ENCODE measurements around the gene C6orf47. TPM values are rescaled to one million over a fixed set of nuclear protein-coding genes. Genes with fewer than 3 reads are reported as not detected.

The C6orf47 gene
- total RNA-seq, 2 experiments from 2014 or later, result 30.7 to 32.2 TPM

DNA sequence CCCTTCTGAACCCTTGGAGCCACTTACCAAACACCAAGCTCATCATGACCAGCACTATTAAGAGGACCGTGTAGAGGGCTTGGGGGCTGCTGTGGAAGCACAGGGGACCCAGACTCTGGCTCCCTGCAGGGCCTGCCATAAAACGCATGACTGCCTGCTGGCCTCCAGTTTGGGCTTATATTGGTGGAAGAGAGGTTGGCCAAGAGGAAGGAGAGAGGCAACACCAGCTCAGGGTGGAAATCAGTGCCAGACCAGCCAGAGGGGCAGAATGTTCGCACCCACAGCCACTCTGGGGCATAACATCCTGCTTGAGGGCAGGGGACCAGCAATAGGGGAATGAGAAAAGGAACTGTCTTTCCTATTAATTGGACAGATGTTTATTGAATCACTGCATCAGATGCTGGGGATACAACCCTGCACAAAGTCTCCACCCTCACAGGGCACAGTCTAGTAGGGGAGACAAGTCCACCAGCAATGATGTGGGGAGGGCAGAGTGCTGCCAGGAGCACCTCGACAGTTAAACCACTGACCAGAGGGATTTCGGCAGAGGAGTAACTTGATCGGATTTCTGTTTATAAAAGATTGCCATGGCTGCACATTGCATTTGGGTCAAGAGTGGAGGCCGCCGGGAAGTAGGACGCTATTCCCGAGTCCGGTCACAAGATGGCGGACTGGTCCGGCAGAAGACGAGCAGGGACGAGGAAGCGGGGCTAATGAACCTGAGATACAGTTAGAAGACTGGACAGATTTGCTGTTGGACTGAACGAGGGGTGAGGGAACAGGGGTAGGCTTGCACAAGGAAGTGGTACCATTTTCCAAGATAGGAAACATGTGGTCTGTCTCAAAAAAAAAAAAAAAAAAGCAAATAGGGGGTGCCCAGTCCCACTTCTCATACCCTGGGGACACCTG is 19.9 kb upstream of the C6orf47 start, which contains the start of gene LY6G5C:
Gene LY6G5C, minus strand, starts transcription at position 842 of the 909 bp plus-strand sequence. Its CDS starts 694 bp downstream, at position 148.
- no peaks in the 10 kb centered on the region for H3K27me3 Mint-ChIP-seq
- H3K4me3 Mint-ChIP-seq, result peak within 1 kb of the TSS; percentile 79
- DNase-seq (peak; percentile 68), ATAC-seq (ENCODE audit: low read depth) (peak; percentile 57)
- peaks cover 28% of the 10 kb centered on the region for H3K4me1 Mint-ChIP-seq
- H3K9me3 Mint-ChIP-seq, result no peaks in the 10 kb centered on the region
- H3K27ac Mint-ChIP-seq, result peak within 1 kb of the TSS; percentile 77
- no peaks in the 10 kb centered on the region for H3K36me3 Mint-ChIP-seq
- POLR2A ChIA-PET, result interaction anchor here (0.6 to 2.7 kb wide), 7 partner anchors 13 to 149 kb away, joined by 3 to 16 read pairs (median 6); partner anchors contain the start of genes ABHD16A, MPIG6B and MSH5

GRCh38 chr6:31677955-31678354 is 17.4 kb upstream of the C6orf47 start:
- peaks cover 2% of the 10 kb centered on the region for H3K36me3 Mint-ChIP-seq
- H3K27me3 Mint-ChIP-seq, result no peaks in the 10 kb centered on the region
- H3K4me3 Mint-ChIP-seq, result no peak overlapping the region
- no peaks in the 10 kb centered on the region for H3K9me3 Mint-ChIP-seq
- POLR2A ChIA-PET, result interaction anchor here (2.0 kb wide), 1 partner anchor 62 kb away, joined by 7 read pairs; the partner anchor contains the start of gene MSH5
- DNase-seq (no peak), ATAC-seq (ENCODE audit: low read depth) (no peak)
- peaks cover 30% of the 10 kb centered on the region for H3K4me1 Mint-ChIP-seq
- H3K27ac Mint-ChIP-seq, result no peak overlapping the region

DNA sequence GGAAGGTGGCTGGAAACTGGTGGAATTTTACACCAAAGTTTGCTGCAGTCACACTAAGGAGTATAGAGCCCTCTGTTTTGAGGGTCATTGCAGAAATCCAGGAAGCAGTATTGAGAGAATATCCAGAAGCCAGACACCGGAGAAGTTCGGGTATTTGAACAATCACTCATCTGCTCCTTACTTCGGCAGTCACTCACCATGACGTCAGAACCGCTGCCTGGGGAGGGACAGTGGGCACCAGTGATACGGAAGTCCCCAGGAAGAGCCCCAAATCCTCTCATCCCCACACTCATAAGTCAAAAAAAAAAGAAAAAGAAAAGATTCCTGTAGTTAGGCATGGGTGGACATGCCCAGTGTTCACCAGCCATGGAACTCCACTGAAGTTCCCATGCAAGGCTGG is 16.3 kb upstream of the C6orf47 start:
- Mint-ChIP-seq H3K4me1 (peaks cover 30% of the 10 kb centered on the region), H3K9me3 (no peaks in the 10 kb centered on the region), H3K36me3 (peaks cover 9% of the 10 kb centered on the region), H3K27me3 (no peaks in the 10 kb centered on the region), H3K27ac (no peak overlapping the region), H3K4me3 (no peak overlapping the region)
- no peak for DNase-seq
- POLR2A ChIA-PET, result no interaction called here
- ATAC-seq (ENCODE audit: low read depth), result no peak

DNA sequence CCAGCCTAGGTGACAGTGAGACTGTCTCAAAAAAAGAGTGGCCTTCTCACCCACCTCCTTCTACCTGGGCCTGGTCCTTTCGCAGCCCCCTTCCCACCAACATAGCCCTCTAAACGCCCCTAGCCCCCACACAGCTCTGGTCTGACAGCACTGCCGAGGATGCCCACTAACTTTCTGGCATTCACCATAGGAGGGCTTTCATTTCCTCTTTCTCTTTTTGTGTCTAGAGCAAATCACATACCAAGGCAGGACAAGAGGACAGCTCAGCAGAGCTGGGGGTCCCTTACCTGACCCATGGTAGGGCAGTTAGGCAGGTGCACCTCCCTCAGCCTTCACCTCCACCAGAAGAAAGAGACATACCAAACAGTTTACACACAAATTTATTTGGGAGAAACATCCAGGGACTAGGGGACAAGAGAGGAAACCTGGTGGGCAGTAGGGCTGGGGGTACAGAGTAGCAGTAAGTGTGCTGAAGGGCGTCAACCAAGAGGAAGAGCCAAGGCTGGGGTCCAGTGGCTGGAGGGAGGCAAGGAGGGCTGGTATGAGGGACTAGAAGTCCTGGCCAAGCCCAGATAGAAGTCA is 15.8 kb upstream of the C6orf47 start:
- no peak for ATAC-seq (ENCODE audit: low read depth)
- POLR2A ChIA-PET, result interaction anchor here (0.7 kb wide), 1 partner anchor 129 kb away, joined by 6 read pairs; the partner anchor contains the start of genes ATP6V1G2 and NFKBIL1
- H3K4me1 Mint-ChIP-seq, result peaks cover 28% of the 10 kb centered on the region
- DNase-seq, result no peak
- peak overlapping the region; percentile 6 for H3K27ac Mint-ChIP-seq
- H3K4me3 Mint-ChIP-seq, result no peak overlapping the region
- H3K36me3 Mint-ChIP-seq, result peaks cover 9% of the 10 kb centered on the region
- no peaks in the 10 kb centered on the region for H3K9me3 Mint-ChIP-seq
- no peaks in the 10 kb centered on the region for H3K27me3 Mint-ChIP-seq

GRCh38 chr6:31669676-31670075 is 9.1 kb upstream of the C6orf47 start, which contains the start of gene LY6G5B:
Gene LY6G5B (plus strand): TSS chr6:31669976. CDS start chr6:31670951, 975 bp downstream.
- no peaks in the 10 kb centered on the region for H3K9me3 Mint-ChIP-seq
- ATAC-seq (ENCODE audit: low read depth), result no peak

GRCh38 chr6:31666337-31666965 is 5.9 kb upstream of the C6orf47 start:
- H3K27me3 Mint-ChIP-seq, result no peaks in the 10 kb centered on the region
- POLR2A ChIA-PET, result interaction anchor here (0.9 to 7.0 kb wide), 6 partner anchors 13 to 161 kb away, joined by 3 to 138 read pairs (median 14); partner anchors contain the start of genes APOM, BAG6, CLIC1 and HSPA1B
- H3K36me3 Mint-ChIP-seq, result peaks cover 61% of the 10 kb centered on the region
- peaks cover 35% of the 10 kb centered on the region for H3K4me1 Mint-ChIP-seq
- H3K9me3 Mint-ChIP-seq, result no peaks in the 10 kb centered on the region
- no peak for ATAC-seq (ENCODE audit: low read depth)
- peak overlapping the region; percentile 98 for H3K27ac Mint-ChIP-seq
- peak overlapping the region; percentile 96 for H3K4me3 Mint-ChIP-seq
- no peak for DNase-seq

More at GRCh38 chr6:31669676-31670075, 9.1 kb upstream of the C6orf47 start, which contains the start of gene LY6G5B:
- H3K4me1 Mint-ChIP-seq, result peaks cover 18% of the 10 kb centered on the region
- H3K4me3 Mint-ChIP-seq, result no peak within 1 kb of the TSS
- peak within 1 kb of the TSS; percentile 52 for H3K27ac Mint-ChIP-seq
- H3K36me3 Mint-ChIP-seq, result peaks cover 48% of the 10 kb centered on the region
- no peaks in the 10 kb centered on the region for H3K27me3 Mint-ChIP-seq
- POLR2A ChIA-PET, result interaction anchor here (3.2 kb wide), 1 partner anchor 18 kb away, joined by 11 read pairs; the partner anchor contains the start of gene BAG6
- no peak for DNase-seq

- DNase-seq (peak; percentile 95), ATAC-seq (ENCODE audit: low read depth) (peak; percentile 86)
- POLR2A ChIA-PET, result interaction anchor here (1.0 to 7.0 kb wide), 19 partner anchors 13 to 453 kb away, joined by 3 to 138 read pairs (median 5); partner anchors contain the start of genes APOM, BAG6, CLIC1 and DDX39B
- H3K4me1 Mint-ChIP-seq, result peaks cover 42% of the 10 kb centered on the region
- peak within 1 kb of the TSS; percentile 96 for H3K4me3 Mint-ChIP-seq
- peak within 1 kb of the TSS; percentile 98 for H3K27ac Mint-ChIP-seq
- no peaks in the 10 kb centered on the region for H3K27me3 Mint-ChIP-seq
- H3K9me3 Mint-ChIP-seq, result no peaks in the 10 kb centered on the region
- H3K36me3 Mint-ChIP-seq, result peaks cover 60% of the 10 kb centered on the region
Observed at GRCh38 chr6:31665501-31666336, 5.1 kb upstream of the C6orf47 start, which contains the start of gene CSNK2B. Gene CSNK2B (plus strand): TSS chr6:31666080. CDS start chr6:31666832, 752 bp downstream.

- Mint-ChIP-seq H3K4me1 (peaks cover 42% of the 10 kb centered on the region), H3K9me3 (no peaks in the 10 kb centered on the region), H3K4me3 (peak within 1 kb of the TSS; percentile 96), H3K27me3 (no peaks in the 10 kb centered on the region), H3K27ac (peak within 1 kb of the TSS; percentile 98), H3K36me3 (peaks cover 56% of the 10 kb centered on the region)
- POLR2A ChIA-PET, result interaction anchor here (0.7 to 7.0 kb wide), 27 partner anchors 9 to 1124 kb away, joined by 3 to 138 read pairs (median 4); partner anchors contain the start of genes APOM, BAG6, CLIC1 and DDAH2
- DNase-seq, result peak; percentile 86
- peak; percentile 27 for ATAC-seq (ENCODE audit: low read depth)
Observed at GRCh38 chr6:31664790-31665500, 4.4 kb upstream of the C6orf47 start, which contains the start of gene GPANK1. Gene GPANK1 (minus strand): TSS chr6:31664997. CDS start chr6:31664478, 519 bp downstream.

GRCh38 chr6:31663961-31664789 is 3.6 kb upstream of the C6orf47 start:
- H3K4me3 Mint-ChIP-seq, result peak overlapping the region; percentile 96
- H3K9me3 Mint-ChIP-seq, result no peaks in the 10 kb centered on the region
- H3K27ac Mint-ChIP-seq, result peak overlapping the region; percentile 98
- no peak for DNase-seq
- H3K4me1 Mint-ChIP-seq, result peaks cover 45% of the 10 kb centered on the region
- no peak for ATAC-seq (ENCODE audit: low read depth)
- POLR2A ChIA-PET, result interaction anchor here (0.7 to 7.0 kb wide), 29 partner anchors 10 to 1123 kb away, joined by 3 to 138 read pairs (median 4); partner anchors contain the start of genes ABHD16A, APOM, BAG6 and CLIC1
- H3K27me3 Mint-ChIP-seq, result no peaks in the 10 kb centered on the region
- H3K36me3 Mint-ChIP-seq, result peaks cover 57% of the 10 kb centered on the region

DNA sequence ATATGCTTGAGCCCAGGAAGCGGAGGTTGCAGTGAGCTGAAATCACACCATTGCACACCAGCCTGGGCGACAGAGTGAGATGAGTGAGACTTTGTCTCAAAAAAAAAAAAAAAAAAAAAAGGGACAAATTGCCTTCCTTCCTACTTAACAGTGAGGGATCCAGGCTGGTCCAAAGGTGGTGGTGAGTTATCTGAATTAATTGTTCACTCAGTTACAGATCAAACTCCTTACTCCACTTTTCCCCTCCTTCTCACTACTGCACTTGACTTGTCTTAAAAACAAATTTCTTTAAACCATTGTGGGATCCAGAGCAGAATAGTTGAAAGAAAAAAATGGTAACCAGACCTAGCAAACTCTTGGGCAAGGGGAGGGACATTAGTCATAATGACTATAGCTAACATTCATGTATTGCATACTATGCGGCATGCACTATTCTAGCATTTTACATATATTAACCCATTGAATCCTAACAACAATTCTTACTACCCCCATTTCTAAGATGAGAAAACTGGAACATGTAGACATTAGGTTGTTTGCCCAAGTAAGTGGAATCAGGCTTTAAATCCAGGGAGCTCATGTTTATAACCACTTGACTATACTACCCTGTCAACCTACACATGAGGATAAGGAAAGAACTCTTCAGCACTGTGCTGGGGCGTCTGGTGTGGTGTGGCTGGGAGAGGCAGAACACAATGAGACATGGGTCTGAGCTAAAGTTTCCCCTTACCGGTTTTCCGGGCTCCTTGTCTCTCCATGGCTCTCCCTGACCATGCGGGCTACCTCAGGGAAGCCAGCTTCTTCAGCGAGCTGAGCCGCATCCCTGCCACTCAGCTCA is 2.8 kb upstream of the C6orf47 start:
- peak overlapping the region; percentile 96 for H3K4me3 Mint-ChIP-seq
- H3K4me1 Mint-ChIP-seq, result peaks cover 52% of the 10 kb centered on the region
- peak overlapping the region; percentile 98 for H3K27ac Mint-ChIP-seq
- DNase-seq (no peak), ATAC-seq (ENCODE audit: low read depth) (no peak)
- no peaks in the 10 kb centered on the region for H3K9me3 Mint-ChIP-seq
- H3K36me3 Mint-ChIP-seq, result peaks cover 55% of the 10 kb centered on the region
- no peaks in the 10 kb centered on the region for H3K27me3 Mint-ChIP-seq
- POLR2A ChIA-PET, result interaction anchor here (0.8 to 7.0 kb wide), 9 partner anchors 10 to 159 kb away, joined by 3 to 138 read pairs (median 6); partner anchors contain the start of genes ABHD16A, APOM, BAG6 and CLIC1

Data from activated naive CD8-positive, alpha-beta T cell treated with anti-CD3 and anti-CD28 coated beads, Interleukin-2, amount 10 ng/mL, durations not matched to agents 7 days and 5 days (primary cell).